Immature natural killer cell (primary cell): ENCODE measurements around the gene CREB3L1. TPM values are rescaled to one million over a fixed set of nuclear protein-coding genes. Genes with fewer than 3 reads are reported as not detected.
A peak's percentile ranks its signal among the peaks of the same experiment; 100 is the strongest.

Experiments used
- DNase-seq, 3 donors: peaks; one replicate each; pipeline ENCODE4 v3.0.0; 2022; ENCODE audit warnings: mixed read lengths in 1 of 3
- H3K27ac Mint-ChIP-seq, 6 donors: one replicate each; pipeline ENCODE4 v1.8.0; 2020; ENCODE audit warnings: mixed read lengths in 6 of 6, mild to moderate bottlenecking in 5 of 6, inconsistent platforms in 4 of 6, moderate library complexity in 3 of 6
- H3K27me3 Mint-ChIP-seq, 3 donors: one replicate each; pipeline ENCODE4 v1.8.0; 2020 to 2021; ENCODE audit warnings: low read depth in 3 of 3, mild to moderate bottlenecking in 3 of 3, mixed read lengths in 3 of 3, moderate library complexity in 3 of 3, inconsistent platforms in 1 of 3
- H3K36me3 Mint-ChIP-seq, 3 donors: one replicate each; pipeline ENCODE4 v1.8.0; 2020; ENCODE audit warnings: mixed read lengths in 3 of 3, inconsistent platforms in 2 of 3, mild to moderate bottlenecking in 2 of 3
- H3K4me1 Mint-ChIP-seq, 2 donors: one replicate each; pipeline ENCODE4 v1.8.0; 2020; ENCODE audit warnings: inconsistent platforms in 2 of 2, mild to moderate bottlenecking in 2 of 2, mixed read lengths in 2 of 2, moderate library complexity in 1 of 2
- H3K4me3 Mint-ChIP-seq, 5 donors: one replicate each; pipeline ENCODE4 v1.8.0; 2020; ENCODE audit warnings: mild to moderate bottlenecking in 5 of 5, mixed read lengths in 5 of 5, inconsistent platforms in 3 of 5, moderate library complexity in 3 of 5
- H3K9me3 Mint-ChIP-seq, 6 donors: one replicate each; pipeline ENCODE4 v1.8.0; 2020; ENCODE audit warnings: mild to moderate bottlenecking in 6 of 6, mixed read lengths in 6 of 6, inconsistent platforms in 4 of 6, moderate library complexity in 3 of 6
- polyA plus RNA-seq, 3 donors: library from polyadenylated mRNA; unstranded; fragments of 300-500 nt; fragmentation: Illumina TruSeq; gene quantifications; one replicate each; pipeline ENCODE4 v1.2.3, GENCODE V29; 2021

The CREB3L1 gene
- polyA plus RNA-seq, 3 donors from 2014 or later, result not detected

GRCh38 chr11:46242041-46242951 is 35.2 kb upstream of the CREB3L1 start:
- Mint-ChIP-seq H3K27me3 (peaks cover 3 to 13% (median 12%) of the 10 kb centered on the region in 3 donors), H3K36me3 (no peaks in the 10 kb centered on the region), H3K9me3 (no peaks in the 10 kb centered on the region), H3K4me3 (peak overlapping the region; percentile 81 to 90 (median 86)), H3K27ac (peak overlapping the region in 1 of 6 donors; percentile 49), H3K4me1 (peaks cover 28 to 31% of the 10 kb centered on the region in 2 donors)
- DNase-seq, result no peak

GRCh38 chr11:46242952-46243795 is 34.3 kb upstream of the CREB3L1 start:
- peak; percentile 80 to 85 (median 83) for DNase-seq
- peak overlapping the region; percentile 81 to 90 (median 86) for H3K4me3 Mint-ChIP-seq
- peak overlapping the region in 1 of 6 donors; percentile 69 for H3K27ac Mint-ChIP-seq
- H3K27me3 Mint-ChIP-seq, result peaks cover 4 to 11% (median 10%) of the 10 kb centered on the region in 3 donors
- H3K9me3 Mint-ChIP-seq, result no peaks in the 10 kb centered on the region
- no peaks in the 10 kb centered on the region for H3K36me3 Mint-ChIP-seq
- H3K4me1 Mint-ChIP-seq, result peaks cover 24 to 27% of the 10 kb centered on the region in 2 donors

GRCh38 chr11:46243796-46244109 is 33.7 kb upstream of the CREB3L1 start:
- no peaks in the 10 kb centered on the region for H3K36me3 Mint-ChIP-seq
- DNase-seq, result no peak
- H3K9me3 Mint-ChIP-seq, result no peaks in the 10 kb centered on the region
- peaks cover 4 to 11% (median 10%) of the 10 kb centered on the region in 3 donors for H3K27me3 Mint-ChIP-seq
- H3K27ac Mint-ChIP-seq, result no peak overlapping the region
- peaks cover 19 to 22% of the 10 kb centered on the region in 2 donors for H3K4me1 Mint-ChIP-seq
- peak overlapping the region; percentile 81 to 90 (median 86) for H3K4me3 Mint-ChIP-seq

- Mint-ChIP-seq H3K9me3 (no peaks in the 10 kb centered on the region), H3K27me3 (peaks cover 1 to 10% (median 6%) of the 10 kb centered on the region in 3 donors), H3K36me3 (no peaks in the 10 kb centered on the region), H3K4me1 (peaks cover 12 to 21% of the 10 kb centered on the region in 2 donors), H3K4me3 (no peak overlapping the region), H3K27ac (no peak overlapping the region)
- DNase-seq, result no peak
These were observed 30.9 kb upstream of the CREB3L1 start for GRCh38 chr11:46246521-46246920.

GRCh38 chr11:46247090-46247489 is 30.4 kb upstream of the CREB3L1 start:
- Mint-ChIP-seq H3K4me3 (no peak overlapping the region), H3K36me3 (no peaks in the 10 kb centered on the region), H3K27ac (no peak overlapping the region), H3K9me3 (no peaks in the 10 kb centered on the region), H3K4me1 (peaks cover 12 to 21% of the 10 kb centered on the region in 2 donors), H3K27me3 (peaks cover 1 to 10% (median 5%) of the 10 kb centered on the region in 3 donors)
- no peak for DNase-seq

GRCh38 chr11:46247659-46248058 is 29.8 kb upstream of the CREB3L1 start:
- H3K4me1 Mint-ChIP-seq, result peaks cover 11 to 16% of the 10 kb centered on the region in 2 donors
- no peaks in the 10 kb centered on the region for H3K36me3 Mint-ChIP-seq
- no peak for DNase-seq
- no peak overlapping the region for H3K4me3 Mint-ChIP-seq
- H3K27me3 Mint-ChIP-seq, result peaks cover 1 to 10% (median 4%) of the 10 kb centered on the region in 3 donors
- H3K27ac Mint-ChIP-seq, result peak overlapping the region in 1 of 6 donors; percentile 64
- no peaks in the 10 kb centered on the region for H3K9me3 Mint-ChIP-seq

GRCh38 chr11:46248289-46249102 is 29.0 kb upstream of the CREB3L1 start:
- H3K9me3 Mint-ChIP-seq, result no peaks in the 10 kb centered on the region
- no peaks in the 10 kb centered on the region for H3K36me3 Mint-ChIP-seq
- no peak overlapping the region for H3K27ac Mint-ChIP-seq
- peaks cover 1 to 5% (median 2%) of the 10 kb centered on the region in 3 donors for H3K27me3 Mint-ChIP-seq
- no peak overlapping the region for H3K4me3 Mint-ChIP-seq
- H3K4me1 Mint-ChIP-seq, result peaks cover 2 to 7% of the 10 kb centered on the region in 2 donors
- no peak for DNase-seq

GRCh38 chr11:46249103-46249937 is 28.1 kb upstream of the CREB3L1 start:
- Mint-ChIP-seq H3K9me3 (no peaks in the 10 kb centered on the region), H3K27ac (no peak overlapping the region), H3K4me3 (no peak overlapping the region), H3K4me1 (no peaks in the 10 kb centered on the region), H3K27me3 (peaks cover 0 to 5% (median 1%) of the 10 kb centered on the region in 3 donors), H3K36me3 (no peaks in the 10 kb centered on the region)
- no peak for DNase-seq

- Mint-ChIP-seq H3K27ac (no peak overlapping the region), H3K36me3 (no peaks in the 10 kb centered on the region), H3K4me1 (no peaks in the 10 kb centered on the region), H3K27me3 (peaks cover 0 to 5% (median 1%) of the 10 kb centered on the region in 3 donors), H3K9me3 (no peaks in the 10 kb centered on the region), H3K4me3 (no peak overlapping the region)
- DNase-seq, result no peak
These were observed 27.3 kb upstream of the CREB3L1 start for GRCh38 chr11:46249938-46250744.

GRCh38 chr11:46250745-46251052 is 26.8 kb upstream of the CREB3L1 start:
- Mint-ChIP-seq H3K4me3 (no peak overlapping the region), H3K36me3 (no peaks in the 10 kb centered on the region), H3K9me3 (no peaks in the 10 kb centered on the region), H3K27ac (no peak overlapping the region), H3K4me1 (no peaks in the 10 kb centered on the region), H3K27me3 (peaks cover 0 to 1% (median 1%) of the 10 kb centered on the region in 3 donors)
- no peak for DNase-seq

GRCh38 chr11:46251954-46252353 is 25.5 kb upstream of the CREB3L1 start:
- Mint-ChIP-seq H3K36me3 (no peaks in the 10 kb centered on the region), H3K27ac (no peak overlapping the region), H3K4me3 (no peak overlapping the region), H3K9me3 (no peaks in the 10 kb centered on the region), H3K4me1 (no peaks in the 10 kb centered on the region), H3K27me3 (peaks cover 0 to 1% (median 1%) of the 10 kb centered on the region in 3 donors)
- no peak for DNase-seq

- Mint-ChIP-seq H3K27me3 (peaks cover 0 to 1% (median 1%) of the 10 kb centered on the region in 3 donors), H3K36me3 (no peaks in the 10 kb centered on the region), H3K4me3 (no peak overlapping the region), H3K4me1 (no peaks in the 10 kb centered on the region), H3K9me3 (no peaks in the 10 kb centered on the region), H3K27ac (no peak overlapping the region)
- DNase-seq, result no peak
These were observed 25.0 kb upstream of the CREB3L1 start for GRCh38 chr11:46252373-46252914.
